NCI-H1048 (cell line): ENCODE data around the gene CLDN24.

ENCODE experiments used
- DNase-seq: peaks from one replicate; lab custom pipeline; 2025; lab: John Stamatoyannopoulos, UW

Gene CLDN24

GRCh38 chr4:183321079-183321478 lies 1.1 kb downstream of the CLDN24 start:
- DNase-seq, result no peak

- no peak for DNase-seq
Measured at GRCh38 chr4:183320211-183321059, 1.8 kb downstream of the CLDN24 start, which contains the start of gene CLDN22. Gene CLDN22 (minus strand): TSS chr4:183320276. CDS start chr4:183320218, 58 bp downstream.

DNA sequence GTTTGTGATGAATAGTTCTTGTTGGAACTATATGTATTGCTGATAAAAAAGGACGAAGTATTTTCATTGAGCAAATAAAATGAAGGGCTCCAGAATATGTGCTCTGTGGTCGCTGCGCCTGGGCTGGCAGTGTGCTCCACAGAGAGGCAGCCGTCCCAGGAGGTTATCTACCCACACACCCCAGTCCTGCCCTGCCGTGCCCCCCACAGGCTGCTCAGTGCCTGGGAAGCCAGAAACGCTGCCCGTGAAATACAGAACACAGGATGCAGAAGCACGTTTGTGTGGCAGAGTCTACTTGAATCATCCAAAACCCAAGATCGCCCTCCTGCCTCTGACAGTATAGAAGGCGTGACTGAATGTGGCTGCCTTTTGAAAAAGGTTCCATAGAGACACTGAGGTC lies 3.6 kb downstream of the CLDN24 start:
- no peak for DNase-seq

DNA sequence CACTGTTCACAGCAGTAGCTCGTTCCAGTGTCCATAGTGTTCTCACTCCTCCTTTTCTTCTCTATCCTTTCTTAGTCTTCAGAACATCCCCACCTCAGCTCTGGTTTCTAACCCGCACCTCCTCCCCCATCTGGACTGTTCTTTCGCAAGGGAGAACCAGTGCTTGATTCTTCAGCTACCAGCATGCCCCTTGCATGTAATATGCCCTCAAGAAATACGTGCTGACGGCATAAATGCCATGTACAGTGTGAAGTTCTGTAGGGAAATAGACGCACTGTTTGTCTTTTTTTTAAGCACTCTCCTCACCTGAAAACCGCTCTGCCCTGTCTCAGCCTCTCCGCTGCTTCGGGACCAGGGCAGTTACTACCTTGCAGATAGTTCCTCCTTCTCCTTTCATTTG lies 7.4 kb downstream of the CLDN24 start:
- no peak for DNase-seq

- no peak for DNase-seq
Measured at GRCh38 chr4:183314336-183314735, 7.9 kb downstream of the CLDN24 start.

DNA sequence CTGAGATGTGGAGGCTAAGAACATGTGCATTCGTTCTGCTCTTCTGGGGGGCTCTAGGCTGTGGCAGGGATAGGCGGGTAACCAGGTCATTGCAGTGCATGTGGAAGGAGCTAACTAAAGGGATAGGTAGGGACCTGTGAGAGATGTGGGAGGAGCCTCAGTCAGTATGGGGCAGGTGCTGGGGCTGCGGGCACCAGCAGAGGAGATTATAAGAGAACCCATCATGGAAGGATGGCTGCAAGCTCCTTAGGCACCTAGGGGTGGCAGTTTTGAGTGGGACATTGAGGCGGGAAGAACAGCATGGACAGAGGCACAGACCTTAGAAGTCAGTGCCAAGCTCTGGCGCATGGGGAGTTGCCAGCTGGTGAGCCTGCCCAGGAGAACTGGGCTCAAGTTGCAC lies 9.4 kb downstream of the CLDN24 start:
- no peak for DNase-seq

DNA sequence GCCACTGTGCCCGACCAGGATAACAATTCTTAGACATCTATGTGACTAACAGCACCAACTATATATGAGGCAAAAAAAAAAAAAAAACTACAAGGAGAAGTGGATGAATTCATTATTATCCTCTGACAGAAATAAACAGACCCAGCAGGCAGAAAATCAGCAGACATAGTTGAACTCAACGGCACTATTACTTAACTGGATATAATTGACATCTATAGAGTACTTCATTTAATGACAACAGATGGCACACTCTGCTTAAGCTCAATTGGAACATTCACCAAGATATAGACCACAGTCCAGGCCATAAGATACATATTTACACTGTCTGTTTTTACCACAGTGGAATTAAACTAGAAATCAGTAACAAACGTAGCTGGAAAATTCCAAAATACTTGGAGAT lies 15.4 kb downstream of the CLDN24 start:
- DNase-seq, result no peak

- no peak for DNase-seq
Measured at GRCh38 chr4:183304538-183304937, 17.7 kb downstream of the CLDN24 start.

GRCh38 chr4:183304067-183304466 lies 18.2 kb downstream of the CLDN24 start:
- DNase-seq, result no peak

DNA sequence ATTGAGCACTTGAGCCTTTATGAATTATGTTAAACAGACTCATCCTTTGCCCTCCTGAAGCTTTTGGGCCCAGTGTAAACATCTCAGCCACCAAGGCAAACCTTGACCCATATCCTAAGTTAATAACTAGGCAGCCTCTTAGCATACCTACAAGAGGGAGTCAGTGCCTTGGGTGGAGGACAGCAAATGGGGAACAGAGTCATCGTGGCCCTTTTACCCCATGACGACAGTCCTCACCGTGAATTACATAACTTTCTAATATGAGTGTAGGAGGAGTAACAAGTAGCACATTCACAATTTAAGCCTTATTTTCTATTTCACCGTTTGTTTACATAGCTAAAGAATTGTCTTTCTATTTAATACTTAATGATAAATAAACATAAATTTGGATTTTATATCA lies 18.9 kb downstream of the CLDN24 start:
- DNase-seq, result no peak

DNA sequence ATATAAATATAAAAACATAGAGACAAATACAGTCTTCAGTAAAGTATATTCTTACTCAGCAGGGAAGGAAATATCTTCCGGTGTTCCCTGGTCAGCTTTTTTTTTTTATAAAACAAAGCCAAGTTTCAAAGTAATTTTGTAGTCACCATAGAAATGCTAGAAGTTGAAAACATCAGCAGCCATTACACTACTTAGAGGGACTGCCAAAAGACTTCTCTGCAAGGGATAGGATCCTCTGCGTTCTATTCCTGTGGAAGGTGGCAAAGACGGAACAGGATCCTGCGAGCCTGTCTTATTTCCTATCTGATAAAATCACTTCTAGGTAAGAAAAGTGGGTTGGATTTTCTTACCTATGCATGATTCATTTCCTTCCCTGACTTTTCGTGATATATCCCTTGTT lies 21.6 kb downstream of the CLDN24 start:
- DNase-seq, result no peak

DNA sequence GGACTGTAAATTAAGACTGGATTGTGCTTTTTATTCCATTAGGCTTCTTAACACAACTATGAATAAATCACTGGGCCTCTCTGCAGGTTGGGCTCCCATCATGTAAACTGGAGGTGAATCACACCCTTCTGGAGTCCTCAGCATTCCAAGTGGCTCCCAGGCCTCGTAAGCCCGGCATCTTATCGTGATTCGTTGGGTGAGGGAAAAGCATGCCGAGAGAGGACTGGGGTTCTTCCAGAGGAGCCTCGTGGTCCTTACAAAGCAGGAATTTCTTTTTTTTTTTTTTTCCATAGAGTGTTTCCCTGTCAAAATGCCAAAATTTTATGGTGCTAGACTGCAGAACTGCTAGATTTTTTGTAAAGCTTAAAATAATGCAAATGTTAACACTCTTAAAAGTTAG lies 22.2 kb downstream of the CLDN24 start:
- DNase-seq, result no peak

DNA sequence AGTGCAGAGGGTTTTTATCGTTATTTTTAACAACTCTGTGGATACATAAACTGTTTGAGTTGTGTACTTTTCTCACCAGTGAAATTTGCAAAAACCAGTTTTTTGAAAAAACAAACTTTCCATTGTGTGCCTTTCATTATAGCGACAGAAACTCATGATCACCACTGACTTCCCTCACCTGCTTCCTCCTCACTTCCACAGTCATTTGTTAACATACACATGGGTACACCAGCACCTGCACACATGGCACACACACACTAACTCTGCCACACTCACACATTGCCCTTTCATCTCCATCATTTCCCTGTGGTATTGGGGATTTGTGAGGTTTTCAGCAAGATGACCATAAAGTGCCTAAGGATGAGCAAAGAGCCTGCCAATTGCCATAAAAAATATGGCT lies 22.8 kb downstream of the CLDN24 start:
- DNase-seq, result no peak

DNA sequence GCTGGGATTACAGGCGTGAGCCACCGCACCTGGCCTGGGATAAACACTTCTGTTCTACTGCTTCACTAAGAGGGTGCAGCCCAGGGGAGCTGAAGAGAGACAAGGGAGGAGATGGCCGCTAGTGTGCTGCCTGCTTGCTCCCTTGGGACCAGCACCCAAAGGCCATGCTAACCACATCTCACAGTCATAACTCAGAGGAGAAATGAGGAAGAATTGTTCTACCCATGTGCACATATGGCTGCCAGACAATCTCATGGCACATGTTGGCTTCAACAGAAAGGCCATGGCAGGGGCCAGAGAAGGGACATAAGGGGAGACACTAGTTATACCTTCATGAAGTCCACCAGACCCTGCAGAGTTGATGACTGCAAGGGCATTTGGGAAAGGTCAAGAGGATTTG lies 24.6 kb downstream of the CLDN24 start:
- no peak for DNase-seq

- no peak for DNase-seq
Measured at GRCh38 chr4:183295711-183296110, 26.5 kb downstream of the CLDN24 start.

- no peak for DNase-seq
Measured at GRCh38 chr4:183291070-183291469, 31.2 kb downstream of the CLDN24 start.

DNA sequence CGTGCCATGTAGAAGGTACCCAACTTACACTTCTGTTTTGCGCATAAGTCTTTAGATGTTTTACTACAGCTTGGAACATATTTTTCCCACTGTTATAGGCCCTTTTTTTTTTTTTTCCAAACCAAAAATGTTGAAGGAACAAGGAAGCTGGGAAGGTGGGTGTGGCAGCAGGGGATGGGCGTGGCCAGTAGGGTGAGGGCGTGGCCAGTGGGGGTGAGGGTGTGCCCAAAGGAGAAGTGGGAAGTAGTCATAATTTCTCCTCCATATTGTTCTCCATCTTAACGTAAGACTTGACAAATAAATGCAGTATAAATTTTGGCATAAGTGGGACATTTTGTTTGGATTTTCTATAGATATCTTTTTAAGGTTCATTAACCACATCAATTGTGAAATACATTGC lies 32.5 kb downstream of the CLDN24 start:
- no peak for DNase-seq

DNA sequence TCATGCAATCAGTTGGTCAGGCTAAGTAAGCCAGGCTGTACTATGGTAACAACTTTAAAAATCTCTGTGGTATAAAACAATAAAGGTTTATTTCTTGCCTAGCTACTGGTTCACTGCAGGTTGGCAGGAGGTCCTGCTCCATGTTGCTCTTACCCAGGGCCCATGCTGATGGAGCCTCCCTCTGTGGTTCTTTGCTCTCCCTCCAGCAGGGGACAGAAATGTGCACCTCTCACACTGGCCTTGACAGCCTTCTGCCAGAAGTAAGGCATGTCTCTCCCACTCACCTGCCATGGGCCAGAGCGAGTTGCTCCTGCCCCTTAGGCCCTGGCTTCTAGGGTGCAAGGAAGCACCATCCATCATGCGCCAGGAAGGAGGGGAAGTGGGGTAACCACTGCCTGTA lies 33.3 kb downstream of the CLDN24 start:
- no peak for DNase-seq

GRCh38 chr4:183287677-183288076 lies 34.5 kb downstream of the CLDN24 start:
- DNase-seq, result no peak

GRCh38 chr4:183287309-183287659 lies 34.9 kb downstream of the CLDN24 start:
- DNase-seq, result no peak

DNA sequence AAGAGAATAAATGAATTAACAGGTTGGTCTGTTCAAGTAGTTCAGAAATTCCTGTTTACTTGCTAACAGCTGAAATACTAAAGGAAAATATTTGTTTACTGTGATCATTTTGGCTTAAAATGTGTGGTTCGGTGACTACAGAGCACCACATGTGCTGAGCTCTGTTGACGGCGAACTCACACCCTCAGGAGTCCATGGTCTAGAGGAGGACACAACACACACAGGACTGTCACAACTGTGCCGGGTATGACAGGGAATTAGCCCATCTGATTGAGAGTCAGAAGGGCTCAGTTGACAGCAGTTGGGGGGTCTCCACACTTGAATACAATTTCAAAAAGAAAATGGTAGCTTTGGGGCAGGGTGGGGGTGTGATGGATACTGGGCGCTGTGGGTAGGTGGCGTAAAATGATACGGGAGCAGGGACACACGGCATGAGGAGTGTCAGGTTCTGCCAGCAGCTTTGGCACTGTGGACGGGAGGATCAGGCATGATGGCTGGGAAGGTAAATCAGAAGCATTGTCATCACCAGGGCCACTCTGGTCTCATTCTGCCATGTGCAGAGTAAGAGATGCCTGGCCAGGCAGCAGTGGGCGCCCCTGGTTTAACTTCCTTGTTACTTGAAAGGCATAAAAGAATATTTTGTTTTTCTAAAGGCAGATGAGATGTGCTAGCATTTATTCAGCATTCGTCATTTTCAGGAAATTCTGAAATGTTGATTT lies 35.5 kb downstream of the CLDN24 start:
- no peak for DNase-seq

GRCh38 chr4:183285886-183286285 lies 36.3 kb downstream of the CLDN24 start:
- DNase-seq, result no peak

DNA sequence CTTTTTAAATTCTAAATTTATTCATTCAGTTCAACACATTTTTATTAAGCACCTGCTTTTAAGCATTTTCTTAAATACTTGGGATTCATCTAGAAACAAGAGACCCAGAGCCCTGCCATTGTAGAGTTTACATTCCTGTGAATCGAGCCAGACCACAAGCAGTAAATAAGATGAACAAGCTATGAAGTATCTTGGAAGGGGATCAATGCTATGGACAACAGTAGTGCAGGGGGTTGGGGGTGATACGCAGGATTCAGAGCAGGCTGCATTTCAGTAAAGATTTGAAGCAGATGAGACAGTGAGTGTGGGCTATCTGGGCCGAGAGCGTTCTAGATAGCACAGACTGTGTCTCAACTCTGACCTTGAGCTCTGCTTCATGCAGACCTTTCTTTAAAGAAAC lies 37.3 kb downstream of the CLDN24 start:
- no peak for DNase-seq
